NCI-H2107 (cell line): Measurements from ENCODE around the gene HDAC11.
"Not testable (repeated sequence)": the region's sequence is repeated elsewhere in the genome, so short reads cannot be mapped to it uniquely, and the experiment has no call there.

Experiments used
- DNase-seq: peaks from one replicate; lab custom pipeline; 2025; lab: John Stamatoyannopoulos, UW

Gene HDAC11

GRCh38 chr3:13507570-13508339, 27.6 kb downstream of the HDAC11 start:
- DNase-seq: no peak

GRCh38 chr3:13508496-13508895, 28.4 kb downstream of the HDAC11 start:
- no peak for DNase-seq

- DNase-seq: no peak
These were observed 29.1 kb downstream of the HDAC11 start for GRCh38 chr3:13509059-13509815.

- no peak for DNase-seq
These were observed 29.7 kb downstream of the HDAC11 start for GRCh38 chr3:13509816-13510192.

- no peak for DNase-seq
These were observed 32.3 kb downstream of the HDAC11 start for GRCh38 chr3:13512451-13512850.

GRCh38 chr3:13513051-13513912, 33.2 kb downstream of the HDAC11 start:
- no peak for DNase-seq

GRCh38 chr3:13513913-13514517, 33.9 kb downstream of the HDAC11 start:
- no peak for DNase-seq

GRCh38 chr3:13514639-13515435, 34.7 kb downstream of the HDAC11 start:
- DNase-seq: no peak

- DNase-seq: no peak
These were observed 36.0 kb downstream of the HDAC11 start for GRCh38 chr3:13515786-13516759.

GRCh38 chr3:13516760-13517135, 36.6 kb downstream of the HDAC11 start:
- DNase-seq: no peak

- no peak for DNase-seq
These were observed 37.3 kb downstream of the HDAC11 start for GRCh38 chr3:13517253-13517977.

GRCh38 chr3:13518516-13518953, 38.4 kb downstream of the HDAC11 start:
- no peak for DNase-seq

- DNase-seq: no peak
These were observed 39.1 kb downstream of the HDAC11 start for GRCh38 chr3:13519006-13519791.

- no peak for DNase-seq
These were observed 40.3 kb downstream of the HDAC11 start for GRCh38 chr3:13520326-13520880.

GRCh38 chr3:13521309-13521708, 41.2 kb downstream of the HDAC11 start:
- DNase-seq: no peak

- not testable (repeated sequence) for DNase-seq
These were observed 41.6 kb downstream of the HDAC11 start for GRCh38 chr3:13521749-13522148.

GRCh38 chr3:13522236-13522635, 42.1 kb downstream of the HDAC11 start:
- no peak for DNase-seq

GRCh38 chr3:13524979-13525669, 45.0 kb downstream of the HDAC11 start:
- DNase-seq: no peak
